ENCODE data around the gene SLC12A5. TPM values are rescaled to one million over a fixed set of nuclear protein-coding genes. Genes with fewer than 3 reads are reported as not detected.

The SLC12A5 gene
- total RNA-seq (2022; extraction: Qiagen RNA extraction; ENCODE audit: low read depth) = 11.4 to 17.7 TPM (median 12.1 TPM) in 5 replicates

DNA sequence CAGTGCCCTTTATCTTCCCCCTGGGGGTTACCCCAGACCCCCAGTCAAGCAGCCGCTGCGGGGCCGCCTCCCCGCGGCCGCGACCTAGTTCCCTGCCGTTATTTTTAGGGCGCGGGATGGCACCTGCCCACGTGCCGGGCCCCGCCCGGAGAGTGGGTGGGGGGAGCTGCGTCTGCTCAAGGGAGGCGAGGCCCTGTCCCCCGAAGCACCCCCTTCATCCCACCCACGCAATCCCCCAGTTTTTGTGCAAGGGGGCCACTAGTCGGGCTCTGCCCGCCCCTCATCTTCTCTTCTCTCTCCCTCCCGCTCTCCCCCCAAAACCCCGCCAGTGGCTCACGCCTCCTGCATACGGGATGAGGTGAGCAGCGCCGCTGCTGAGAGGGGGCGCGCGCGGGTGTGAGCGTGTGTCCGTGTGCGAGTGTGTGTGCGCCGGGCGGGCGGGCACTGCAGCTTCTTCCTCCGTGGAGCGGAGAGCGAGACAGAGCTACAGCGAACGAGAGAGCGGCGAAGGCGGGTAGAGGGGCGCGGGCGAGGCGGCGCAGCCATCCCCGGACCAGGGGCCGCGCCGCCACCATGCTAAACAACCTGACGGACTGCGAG is at the start of gene SLC12A5:
Gene SLC12A5, plus strand, starts transcription at position 444 of the 600 bp plus-strand sequence. Its CDS starts 130 bp downstream, at position 574.

DNA sequence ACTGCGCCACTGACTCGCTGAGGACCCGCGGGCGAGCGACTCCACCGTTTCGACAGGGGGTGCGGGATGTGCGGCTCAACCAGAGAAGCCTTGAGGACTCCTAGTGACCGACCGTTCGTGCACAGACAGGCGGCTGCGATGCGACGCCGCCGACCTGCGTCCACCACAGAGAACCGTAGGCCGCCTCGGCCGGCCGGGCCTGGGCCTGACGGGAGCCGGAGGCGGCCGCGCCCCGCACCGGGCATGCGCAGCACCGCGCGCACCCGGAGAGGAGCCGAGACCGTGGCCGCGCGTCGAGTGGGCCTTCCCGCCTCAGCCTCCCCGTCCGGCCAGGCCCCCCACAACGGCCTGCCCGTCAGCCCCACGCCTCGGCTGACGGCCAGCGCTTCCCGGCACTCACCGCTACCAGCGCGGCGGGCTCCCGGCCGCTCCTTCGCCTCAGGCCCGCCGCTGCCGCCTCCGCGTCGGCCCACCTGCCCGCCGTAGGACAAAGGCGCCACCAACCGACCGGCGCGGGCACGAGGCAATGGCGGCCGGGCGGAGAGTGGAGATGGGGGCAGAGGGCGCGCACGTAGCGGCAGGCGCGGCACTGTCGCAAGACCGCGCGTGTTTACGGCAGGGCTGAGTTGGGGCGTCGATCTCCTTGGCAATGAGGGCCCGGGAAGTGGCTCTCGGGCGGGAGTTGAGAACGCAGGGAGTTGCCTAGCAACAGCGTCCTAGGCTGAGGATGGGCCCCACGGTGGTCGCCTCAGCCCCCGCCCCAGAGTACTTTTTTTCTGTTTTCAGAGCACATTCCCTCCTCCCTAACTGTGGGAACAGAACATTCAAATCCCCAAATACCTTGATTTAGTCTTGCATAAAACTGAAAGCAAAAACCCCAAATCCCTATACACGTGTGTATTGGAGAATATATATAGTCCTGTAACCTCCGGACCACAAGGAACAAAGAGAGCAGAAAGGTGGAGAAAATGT is 60.7 kb downstream of the SLC12A5 start, which contains the start of gene NCOA5:
Gene NCOA5, minus strand, starts transcription at position 546 of the 972 bp plus-strand sequence. CDS start 10,538 bp downstream, outside the sequence.

Other genes starting within 250 kb of the SLC12A5 start
- gene WFDC3, start 237.3 kb upstream of the SLC12A5 start, total RNA-seq (2022; extraction: Qiagen RNA extraction; ENCODE audit: low read depth) = 0.23 TPM in 1 of 5 replicates, not detected in the others
- 30.7 to 37.6 TPM (median 36.3 TPM) in 5 replicates for gene DNTTIP1, start 237.3 kb upstream of the SLC12A5 start, total RNA-seq (2022; extraction: Qiagen RNA extraction; ENCODE audit: low read depth)
- gene UBE2C, start 216.6 kb upstream of the SLC12A5 start, total RNA-seq (2022; extraction: Qiagen RNA extraction; ENCODE audit: low read depth) = 225 to 256 TPM (median 248 TPM) in 5 replicates
- 0.31 TPM in 1 of 5 replicates, not detected in the others for gene TNNC2, start 201.9 kb upstream of the SLC12A5 start, total RNA-seq (2022; extraction: Qiagen RNA extraction; ENCODE audit: low read depth)
- gene SNX21, start 195.4 kb upstream of the SLC12A5 start, total RNA-seq (2022; extraction: Qiagen RNA extraction; ENCODE audit: low read depth) = 8.8 to 13.0 TPM (median 11.6 TPM) in 5 replicates
- 18.7 to 21.8 TPM (median 19.5 TPM) in 5 replicates for gene ACOT8, start 171.8 kb upstream of the SLC12A5 start, total RNA-seq (2022; extraction: Qiagen RNA extraction; ENCODE audit: low read depth)
- gene ZSWIM3, start 171.6 kb upstream of the SLC12A5 start, total RNA-seq (2022; extraction: Qiagen RNA extraction; ENCODE audit: low read depth) = 1.4 to 1.8 TPM (median 1.5 TPM) in 5 replicates
- gene ZSWIM1, start 148.0 kb upstream of the SLC12A5 start, total RNA-seq (2022; extraction: Qiagen RNA extraction; ENCODE audit: low read depth) = 6.2 to 7.6 TPM (median 6.8 TPM) in 5 replicates
- gene SPATA25, start 141.6 kb upstream of the SLC12A5 start, total RNA-seq (2022; extraction: Qiagen RNA extraction; ENCODE audit: low read depth) = 0.43 to 0.75 TPM (median 0.67 TPM) in 4 of 5 replicates, not detected in the other
- 0.88 to 1.3 TPM (median 1.2 TPM) in 5 replicates for gene NEURL2, start 138.0 kb upstream of the SLC12A5 start, total RNA-seq (2022; extraction: Qiagen RNA extraction; ENCODE audit: low read depth)
- gene CTSA, start 137.9 kb upstream of the SLC12A5 start, total RNA-seq (2022; extraction: Qiagen RNA extraction; ENCODE audit: low read depth) = 101 to 131 TPM (median 116 TPM) in 5 replicates
- 1.4 to 2.1 TPM (median 1.9 TPM) in 5 replicates for gene PLTP, start 117.1 kb upstream of the SLC12A5 start, total RNA-seq (2022; extraction: Qiagen RNA extraction; ENCODE audit: low read depth)
- 31.8 to 36.3 TPM (median 32.2 TPM) in 5 replicates for gene PCIF1, start 94.5 kb upstream of the SLC12A5 start, total RNA-seq (2022; extraction: Qiagen RNA extraction; ENCODE audit: low read depth)
- 8.4 to 11.2 TPM (median 10.1 TPM) in 5 replicates for gene ZNF335, start 57.0 kb upstream of the SLC12A5 start, total RNA-seq (2022; extraction: Qiagen RNA extraction; ENCODE audit: low read depth)
- 0.62 to 0.97 TPM (median 0.87 TPM) in 5 replicates for gene MMP9, start 20.3 kb upstream of the SLC12A5 start, total RNA-seq (2022; extraction: Qiagen RNA extraction; ENCODE audit: low read depth)
- 17.7 to 28.0 TPM (median 24.2 TPM) in 5 replicates for gene NCOA5, start 60.7 kb downstream of the SLC12A5 start, total RNA-seq (2022; extraction: Qiagen RNA extraction; ENCODE audit: low read depth)
- gene CD40, start 89.1 kb downstream of the SLC12A5 start, total RNA-seq (2022; extraction: Qiagen RNA extraction; ENCODE audit: low read depth) = 4.1 to 5.0 TPM (median 4.6 TPM) in 5 replicates

Data from A549 treated with DMSO at 1 μM for 4 hours (cell line).